Stomach (tissue), 9 donors: ENCODE data around the gene IPPK. TPM values are rescaled to one million over a fixed set of nuclear protein-coding genes. Genes with fewer than 3 reads are reported as not detected.
"Not testable (repeated sequence)": the region's sequence is repeated elsewhere in the genome, so short reads cannot be mapped to it uniquely, and the experiment has no call there.

Experiments used
- DNase-seq, 2 donors: peaks; one replicate each; pipeline versions ENCODE4 v3.0.0 to v3.0.0-alpha.2; 2013 to 2019
- H3K27ac ChIP-seq, 5 donors: fragments of 200-600 bp in 4 of 5; sonication (generic) in 4 of 5; one replicate each; pipeline ENCODE4 v1.5.1; 2013 to 2019; ENCODE audit warnings: mild to moderate bottlenecking in 1 of 5, moderate library complexity in 1 of 5
- H3K27me3 ChIP-seq, 3 donors: fragments of 200-600 bp; sonication (generic); one replicate each; pipeline ENCODE4 v1.5.1; 2017 to 2019; ENCODE audit warnings: mixed run types in 1 of 3
- H3K36me3 ChIP-seq, 4 donors: fragments of 200-600 bp; sonication (generic); 1 replicate in 3 of 4; 2 replicates in 1 of 4; pipeline ENCODE4 v1.5.1; 2016 to 2019
- H3K4me1 ChIP-seq, 4 donors: fragments of 200-600 bp; sonication (generic); one replicate each; pipeline ENCODE4 v1.5.1; 2016 to 2019
- H3K4me3 ChIP-seq, 4 donors: fragments of 200-600 bp; sonication (generic) in 3 of 4; one replicate each; pipeline ENCODE4 v1.5.1; 2016 to 2019; ENCODE audit warnings: mild to moderate bottlenecking in 1 of 4
- H3K9me3 ChIP-seq, 4 donors: fragments of 200-600 bp; sonication (generic); one replicate each; pipeline ENCODE4 v1.5.1; 2016 to 2019
- EP300 ChIP-seq: sonication (generic); formaldehyde crosslinking; IDR thresholded peaks from one replicate; pipeline ENCODE4 v1.6.1; 2017; ENCODE audit warnings: antibody characterized with exemption
- POLR2A ChIP-seq, 4 donors: fragments of 450-650 bp; IDR thresholded peaks; one replicate each; pipeline ENCODE4 v1.6.1; 2016; ENCODE audit warnings: antibody characterized with exemption in 4 of 4, control low read depth in 2 of 4, mild to moderate bottlenecking in 1 of 4, moderate library complexity in 1 of 4
- POLR2AphosphoS5 ChIP-seq, 3 donors: sonication (generic); formaldehyde crosslinking; IDR thresholded peaks; one replicate each; pipeline ENCODE4 v1.6.1; 2016; ENCODE audit warnings: antibody characterized with exemption in 3 of 3
- WGBS, 5 donors: extraction: QIAGEN DNeasy Blood & Tissue Kit in 3 of 5; methylation state at CpG; one replicate each; pipeline versions ENCODE4 v1.1.5 to v1.1.7; 2013 to 2018; 5-methylcytosine and 5-hydroxymethylcytosine counted together
- intact Hi-C: fragments of 100-400 bp; cut with DNase I; formaldehyde crosslinking; loops from one replicate; pipeline ENCODE4 v1.15.1; 2023; ENCODE audit warnings: low total_unique reads
- polyA plus RNA-seq, 3 donors: library from polyadenylated mRNA; stranded (reverse); fragments of 200-250 nt; gene quantifications; one replicate each; pipeline ENCODE4 v1.2.3, GENCODE V29; 2013
- total RNA-seq, 5 donors: library from RNA; depleted of rRNA; stranded (reverse); fragments of >200 nt; gene quantifications; one replicate each; pipeline versions ENCODE4 v1.1.0 to v1.2.3, GENCODE V29; 2014 to 2016
- TF ChIP-seq, protein P1 (sequence below), 7 experiments: fragments of 450-650 bp in 4 of 7; fragments of 200-600 bp in 3 of 7; sonication (generic) in 3 of 7; IDR thresholded peaks; one replicate each; pipeline ENCODE4 v1.5.1; 2016 to 2019; ENCODE audit warnings: antibody characterized with exemption in 7 of 7, control low read depth in 2 of 7, mild to moderate bottlenecking in 1 of 7
- donor health status: healthy with polysubstance abuse.
- donor health status: Bipolar disorder and iron deficiency.
- donor health status: healthy.

The IPPK gene
- total and polyA plus RNA-seq, 8 donors: 1.4 to 17.1 (median 10.9) TPM

- TF ChIP-seq EP300: no peak
- no peak for TF ChIP-seq POLR2AphosphoS5 (IDR thresholded peaks at IDR 0.05)
- peak in 1 of 2 donors; percentile 8 for DNase-seq
- intact Hi-C loops: loop anchor here (5.0 to 10.0 kb wide), 2 partner anchors 288 to 495 kb away; no protein-coding TSS in a partner anchor
- Histone ChIP-seq H3K4me1 (peaks cover 0 to 13% (median 4%) of the 10 kb centered on the region in 4 donors), H3K27me3 (no peaks in the 10 kb centered on the region), H3K36me3 (peaks cover 27 to 90% (median 84%) of the 10 kb centered on the region in 4 donors), H3K9me3 (no peaks in the 10 kb centered on the region), H3K4me3 (no peak overlapping the region), H3K27ac (no peak overlapping the region)
- WGBS, 5 donors: 92 to 97% (median 95%) methylated on average over 5 of the region's 5 CpGs
Measured at GRCh38 chr9:92632641-92633040, 37.3 kb downstream of the IPPK start.

- Histone ChIP-seq H3K27me3 (no peaks in the 10 kb centered on the region), H3K4me1 (peaks cover 0 to 13% (median 4%) of the 10 kb centered on the region in 4 donors), H3K36me3 (peaks cover 18 to 84% (median 74%) of the 10 kb centered on the region in 4 donors), H3K9me3 (no peaks in the 10 kb centered on the region), H3K4me3 (no peak overlapping the region), H3K27ac (peak overlapping the region in 1 of 5 donors; percentile 16)
- TF ChIP-seq POLR2A (IDR thresholded peaks at IDR 0.05): no peak
- no peak for TF ChIP-seq EP300
- no peak for TF ChIP-seq POLR2AphosphoS5 (IDR thresholded peaks at IDR 0.05)
- TF ChIP-seq, protein P1, sequence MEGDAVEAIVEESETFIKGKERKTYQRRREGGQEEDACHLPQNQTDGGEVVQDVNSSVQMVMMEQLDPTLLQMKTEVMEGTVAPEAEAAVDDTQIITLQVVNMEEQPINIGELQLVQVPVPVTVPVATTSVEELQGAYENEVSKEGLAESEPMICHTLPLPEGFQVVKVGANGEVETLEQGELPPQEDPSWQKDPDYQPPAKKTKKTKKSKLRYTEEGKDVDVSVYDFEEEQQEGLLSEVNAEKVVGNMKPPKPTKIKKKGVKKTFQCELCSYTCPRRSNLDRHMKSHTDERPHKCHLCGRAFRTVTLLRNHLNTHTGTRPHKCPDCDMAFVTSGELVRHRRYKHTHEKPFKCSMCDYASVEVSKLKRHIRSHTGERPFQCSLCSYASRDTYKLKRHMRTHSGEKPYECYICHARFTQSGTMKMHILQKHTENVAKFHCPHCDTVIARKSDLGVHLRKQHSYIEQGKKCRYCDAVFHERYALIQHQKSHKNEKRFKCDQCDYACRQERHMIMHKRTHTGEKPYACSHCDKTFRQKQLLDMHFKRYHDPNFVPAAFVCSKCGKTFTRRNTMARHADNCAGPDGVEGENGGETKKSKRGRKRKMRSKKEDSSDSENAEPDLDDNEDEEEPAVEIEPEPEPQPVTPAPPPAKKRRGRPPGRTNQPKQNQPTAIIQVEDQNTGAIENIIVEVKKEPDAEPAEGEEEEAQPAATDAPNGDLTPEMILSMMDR (IDR thresholded peaks at IDR 0.05): no peak
- intact Hi-C loops: loop anchor here (5.0 to 10.0 kb wide), 2 partner anchors 287 to 494 kb away; no protein-coding TSS in a partner anchor
- no peak for DNase-seq
- WGBS, 5 donors: 89 to 92% (median 91%) methylated on average over 13 of the region's 13 CpGs
Measured at GRCh38 chr9:92631452-92632343, 38.2 kb downstream of the IPPK start.

DNA sequence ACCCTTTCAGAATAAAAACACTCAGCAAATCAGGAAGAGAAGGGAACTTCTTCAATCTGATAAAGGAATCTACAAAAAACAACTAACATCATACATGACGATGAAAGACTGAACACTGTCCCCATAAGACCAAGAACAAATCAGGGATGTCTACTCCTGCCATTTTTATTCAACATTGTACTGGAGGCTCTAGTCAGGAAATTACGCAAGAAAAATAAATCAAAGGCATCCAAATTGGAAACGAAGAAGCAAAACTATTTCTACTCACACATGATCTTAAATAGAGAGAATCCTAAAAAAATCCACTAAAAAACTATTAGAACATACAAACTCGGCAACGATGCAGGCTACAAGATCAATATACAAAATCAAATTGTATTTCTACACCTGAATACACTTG lies 42.3 kb downstream of the IPPK start:
- intact Hi-C loops: no loop called here
- H3K27ac ChIP-seq: no peak overlapping the region
- no peaks in the 10 kb centered on the region for H3K4me1 ChIP-seq
- no peak overlapping the region for H3K4me3 ChIP-seq
- H3K9me3 ChIP-seq: no peaks in the 10 kb centered on the region
- peaks cover 3 to 67% (median 59%) of the 10 kb centered on the region in 4 donors for H3K36me3 ChIP-seq
- DNase-seq: no peak
- no peak for TF ChIP-seq POLR2A (IDR thresholded peaks at IDR 0.05)
- TF ChIP-seq POLR2AphosphoS5 (IDR thresholded peaks at IDR 0.05): no peak
- TF ChIP-seq, protein P1 (IDR thresholded peaks at IDR 0.05): no peak
- no peak for TF ChIP-seq EP300
- 87 to 95% (median 93%) methylated on average over 5 of the region's 5 CpGs for WGBS, 5 donors
- H3K27me3 ChIP-seq: no peaks in the 10 kb centered on the region

- Histone ChIP-seq H3K27me3 (no peaks in the 10 kb centered on the region), H3K4me3 (no peak overlapping the region), H3K9me3 (no peaks in the 10 kb centered on the region), H3K4me1 (no peaks in the 10 kb centered on the region), H3K36me3 (peaks cover 0 to 56% (median 48%) of the 10 kb centered on the region in 4 donors), H3K27ac (no peak overlapping the region)
- intact Hi-C loops: no loop called here
- no peak for DNase-seq
- TF ChIP-seq EP300 (no peak), POLR2AphosphoS5 (IDR thresholded peaks at IDR 0.05) (no peak), POLR2A (IDR thresholded peaks at IDR 0.05) (no peak)
- TF ChIP-seq, protein P1 (IDR thresholded peaks at IDR 0.05): no peak
Measured at GRCh38 chr9:92626484-92626883, 43.4 kb downstream of the IPPK start.

- 88 to 99% (median 97%) methylated on average over 3 of the region's 3 CpGs for WGBS, 5 donors
- H3K27me3 ChIP-seq, H3K4me1 ChIP-seq, H3K27ac ChIP-seq, intact Hi-C loops, H3K4me3 ChIP-seq, H3K9me3 ChIP-seq, DNase-seq: not testable (repeated sequence)
- H3K36me3 ChIP-seq: peaks cover 0 to 52% (median 40%) of the 10 kb centered on the region in 4 donors
Measured at GRCh38 chr9:92623936-92624335, 46.0 kb downstream of the IPPK start.
